Measurements from ENCODE around the gene SMG7.

DNA sequence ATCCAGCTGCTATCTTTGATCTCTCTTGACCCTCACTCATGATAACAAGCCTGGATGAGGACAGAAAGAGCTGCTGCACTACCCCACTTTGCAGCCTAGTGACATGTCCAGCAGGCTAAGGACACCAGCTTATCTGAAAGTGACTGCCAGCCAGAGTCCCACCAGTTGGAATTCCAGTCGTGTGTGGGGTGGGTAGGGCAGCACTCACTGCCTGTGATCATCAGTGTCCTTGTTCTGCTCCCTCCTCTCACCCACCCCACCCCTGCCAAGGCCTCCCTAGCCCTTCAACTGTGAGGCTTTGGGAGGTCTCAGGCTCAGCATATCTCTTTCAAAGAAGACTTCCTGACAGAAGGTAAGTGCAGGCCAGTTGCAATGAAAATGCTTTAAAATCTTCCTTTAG is 38.6 kb upstream of the SMG7 start:
- TF ChIP-seq, protein P1, sequence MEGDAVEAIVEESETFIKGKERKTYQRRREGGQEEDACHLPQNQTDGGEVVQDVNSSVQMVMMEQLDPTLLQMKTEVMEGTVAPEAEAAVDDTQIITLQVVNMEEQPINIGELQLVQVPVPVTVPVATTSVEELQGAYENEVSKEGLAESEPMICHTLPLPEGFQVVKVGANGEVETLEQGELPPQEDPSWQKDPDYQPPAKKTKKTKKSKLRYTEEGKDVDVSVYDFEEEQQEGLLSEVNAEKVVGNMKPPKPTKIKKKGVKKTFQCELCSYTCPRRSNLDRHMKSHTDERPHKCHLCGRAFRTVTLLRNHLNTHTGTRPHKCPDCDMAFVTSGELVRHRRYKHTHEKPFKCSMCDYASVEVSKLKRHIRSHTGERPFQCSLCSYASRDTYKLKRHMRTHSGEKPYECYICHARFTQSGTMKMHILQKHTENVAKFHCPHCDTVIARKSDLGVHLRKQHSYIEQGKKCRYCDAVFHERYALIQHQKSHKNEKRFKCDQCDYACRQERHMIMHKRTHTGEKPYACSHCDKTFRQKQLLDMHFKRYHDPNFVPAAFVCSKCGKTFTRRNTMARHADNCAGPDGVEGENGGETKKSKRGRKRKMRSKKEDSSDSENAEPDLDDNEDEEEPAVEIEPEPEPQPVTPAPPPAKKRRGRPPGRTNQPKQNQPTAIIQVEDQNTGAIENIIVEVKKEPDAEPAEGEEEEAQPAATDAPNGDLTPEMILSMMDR (tag by site-specific recombination; IDR thresholded peaks at IDR 0.05): no peak
- TF ChIP-seq SP2 (tag by site-specific recombination; IDR thresholded peaks at IDR 0.05) (no peak), ZNF302 (tag by site-specific recombination; IDR thresholded peaks at IDR 0.05; ENCODE audit: low read depth) (no peak), ZFP41 (tag by site-specific recombination; IDR thresholded peaks at IDR 0.05; ENCODE audit: borderline replicate concordance) (no peak)

All from HEK293 (cell line).